Tibial nerve (tissue), 4 donors: ENCODE data around the gene ADORA1. TPM values are rescaled to one million over a fixed set of nuclear protein-coding genes. Genes with fewer than 3 reads are reported as not detected.

Experiments
- DNase-seq, 2 donors: peaks; one replicate each; pipeline ENCODE4 v3.0.0-alpha.2; 2019; ENCODE audit warnings: low spot score in 2 of 2
- H3K27ac ChIP-seq, 4 donors: fragments of 200-600 bp; sonication (generic) in 3 of 4; one replicate each; pipeline ENCODE4 v1.5.1; 2017 to 2019; ENCODE audit warnings: mild to moderate bottlenecking in 1 of 4
- H3K27me3 ChIP-seq, 2 donors: fragments of 200-600 bp; sonication (generic) in 1 of 2; one replicate each; pipeline versions ENCODE4 v1.5.1 to v1.6.0; 2017 to 2019
- H3K36me3 ChIP-seq, 3 donors: fragments of 200-600 bp; sonication (generic); one replicate each; pipeline ENCODE4 v1.5.1; 2018 to 2019
- H3K4me1 ChIP-seq, 4 donors: fragments of 200-600 bp; sonication (generic) in 3 of 4; one replicate each; pipeline ENCODE4 v1.5.1; 2017 to 2019
- H3K4me3 ChIP-seq, 4 donors: fragments of 200-600 bp; sonication (generic) in 3 of 4; one replicate each; pipeline ENCODE4 v1.5.1; 2017 to 2019; ENCODE audit warnings: mild to moderate bottlenecking in 1 of 4, moderate library complexity in 1 of 4
- H3K9me3 ChIP-seq, 4 donors: fragments of 200-600 bp; sonication (generic) in 3 of 4; one replicate each; pipeline ENCODE4 v1.5.1; 2017 to 2019
- CTCF ChIP-seq, 5 experiments: fragments of 200-600 bp in 3 of 5; fragments of 450-650 bp in 2 of 5; sonication (generic) in 3 of 5; IDR thresholded peaks; one replicate each; pipeline ENCODE4 v1.5.1; 2016 to 2019; ENCODE audit warnings: antibody characterized with exemption in 5 of 5, mild to moderate bottlenecking in 3 of 5, moderate library complexity in 2 of 5
- EP300 ChIP-seq, 2 donors: sonication (generic); formaldehyde crosslinking; IDR thresholded peaks; one replicate each; pipeline ENCODE4 v1.6.1; 2017; ENCODE audit warnings: antibody characterized with exemption in 2 of 2, mild to moderate bottlenecking in 1 of 2
- POLR2A ChIP-seq, 2 donors: fragments of 450-650 bp; IDR thresholded peaks; one replicate each; pipeline ENCODE4 v1.6.1; 2017; ENCODE audit warnings: antibody characterized with exemption in 2 of 2, mild to moderate bottlenecking in 2 of 2, moderate library complexity in 2 of 2
- WGBS, 2 donors: methylation state at CpG; one replicate each; pipeline ENCODE4 v1.1.5; 2018; 5-methylcytosine and 5-hydroxymethylcytosine counted together
- total RNA-seq, 4 donors: library from RNA; depleted of rRNA; stranded (reverse); fragments of >200 nt; gene quantifications; one replicate each; pipeline ENCODE4 v1.1.0, GENCODE V29; 2016

ADORA1 gene
- total RNA-seq, 4 donors from 2014 or later, result 0.30 to 2.2 (median 0.96) TPM

GRCh38 chr1:203145321-203146041, 18.0 kb downstream of the ADORA1 start:
- no peak for TF ChIP-seq EP300 (IDR thresholded peaks at IDR 0.05)
- Histone ChIP-seq H3K36me3 (no peaks in the 10 kb centered on the region), H3K9me3 (no peaks in the 10 kb centered on the region), H3K27ac (no peak overlapping the region), H3K27me3 (no peaks in the 10 kb centered on the region), H3K4me3 (no peak overlapping the region), H3K4me1 (peaks cover 0 to 26% (median 0%) of the 10 kb centered on the region in 4 donors)
- WGBS, 2 donors, result 80 to 92% methylated on average over 12 to 13 of the region's 13 CpGs
- DNase-seq, result no peak

GRCh38 chr1:203146042-203146369, 18.5 kb downstream of the ADORA1 start:
- Histone ChIP-seq H3K4me1 (peaks cover 0 to 26% (median 0%) of the 10 kb centered on the region in 4 donors), H3K9me3 (no peaks in the 10 kb centered on the region), H3K27me3 (no peaks in the 10 kb centered on the region), H3K4me3 (no peak overlapping the region), H3K36me3 (no peaks in the 10 kb centered on the region), H3K27ac (no peak overlapping the region)
- 93 to 100% methylated on average over 2 of the region's 2 CpGs for WGBS, 2 donors
- DNase-seq, result no peak
- TF ChIP-seq EP300 (IDR thresholded peaks at IDR 0.05), result no peak
- TF ChIP-seq CTCF (IDR thresholded peaks at IDR 0.05), result no peak
- no peak for TF ChIP-seq POLR2A (IDR thresholded peaks at IDR 0.05)

- TF ChIP-seq CTCF (IDR thresholded peaks at IDR 0.05), result no peak
- no peak for TF ChIP-seq POLR2A (IDR thresholded peaks at IDR 0.05)
- TF ChIP-seq EP300 (IDR thresholded peaks at IDR 0.05), result no peak
- Histone ChIP-seq H3K9me3 (no peaks in the 10 kb centered on the region), H3K27me3 (no peaks in the 10 kb centered on the region), H3K4me1 (peaks cover 0 to 26% (median 0%) of the 10 kb centered on the region in 4 donors), H3K36me3 (no peaks in the 10 kb centered on the region), H3K27ac (no peak overlapping the region), H3K4me3 (no peak overlapping the region)
- WGBS, 2 donors, result 64 to 65% methylated on average over 7 of the region's 7 CpGs
- no peak for DNase-seq
Measured at GRCh38 chr1:203146537-203146936, 19.0 kb downstream of the ADORA1 start.

- no peak for TF ChIP-seq EP300 (IDR thresholded peaks at IDR 0.05)
- no peak for TF ChIP-seq CTCF (IDR thresholded peaks at IDR 0.05)
- TF ChIP-seq POLR2A (IDR thresholded peaks at IDR 0.05), result no peak
- no peak overlapping the region for H3K27ac ChIP-seq
- WGBS, 2 donors, result 53 to 54% methylated on average over 5 of the region's 5 CpGs
- DNase-seq, result no peak
- H3K4me1 ChIP-seq, result peaks cover 0 to 26% (median 0%) of the 10 kb centered on the region in 4 donors
- no peak overlapping the region for H3K4me3 ChIP-seq
- H3K36me3 ChIP-seq, result no peaks in the 10 kb centered on the region
- H3K9me3 ChIP-seq, result no peaks in the 10 kb centered on the region
- no peaks in the 10 kb centered on the region for H3K27me3 ChIP-seq
Measured at GRCh38 chr1:203147376-203147775, 19.9 kb downstream of the ADORA1 start.

- Histone ChIP-seq H3K27ac (no peak overlapping the region), H3K36me3 (no peaks in the 10 kb centered on the region), H3K9me3 (no peaks in the 10 kb centered on the region), H3K4me3 (no peak overlapping the region), H3K27me3 (no peaks in the 10 kb centered on the region), H3K4me1 (peaks cover 0 to 26% (median 0%) of the 10 kb centered on the region in 4 donors)
- DNase-seq, result no peak
- no peak for TF ChIP-seq EP300 (IDR thresholded peaks at IDR 0.05)
- TF ChIP-seq POLR2A (IDR thresholded peaks at IDR 0.05), result no peak
- TF ChIP-seq CTCF (IDR thresholded peaks at IDR 0.05), result peak in 1 of 5 experiments; percentile 13
- 94 to 95% methylated on average over 5 of the region's 5 CpGs for WGBS, 2 donors
Measured at GRCh38 chr1:203148127-203148526, 20.6 kb downstream of the ADORA1 start.
